Activated naive CD8-positive, alpha-beta T cell treated with anti-CD3 and anti-CD28 coated beads for 36 hours (primary cell): ENCODE measurements around the gene MT3. TPM values are rescaled to one million over a fixed set of nuclear protein-coding genes. Genes with fewer than 3 reads are reported as not detected.
A peak's percentile ranks its signal among the peaks of the same experiment; 100 is the strongest.

Experiments used
- DNase-seq: peaks from one replicate; pipeline ENCODE4 v3.0.0; 2021
- H3K27ac Mint-ChIP-seq: one replicate; pipeline ENCODE4 v1.8.0; 2022; ENCODE audit warnings: mild to moderate bottlenecking, moderate library complexity, mixed read lengths
- H3K27me3 Mint-ChIP-seq: one replicate; pipeline ENCODE4 v1.8.0; 2022; ENCODE audit warnings: mild to moderate bottlenecking, mixed read lengths
- H3K36me3 Mint-ChIP-seq: one replicate; pipeline ENCODE4 v1.8.0; 2021; ENCODE audit warnings: mild to moderate bottlenecking, mixed read lengths
- H3K4me1 Mint-ChIP-seq: one replicate; pipeline ENCODE4 v1.8.0; 2021; ENCODE audit warnings: mixed read lengths
- H3K4me3 Mint-ChIP-seq: one replicate; pipeline ENCODE4 v1.8.0; 2022; ENCODE audit warnings: mild to moderate bottlenecking, moderate library complexity, mixed read lengths
- H3K9me3 Mint-ChIP-seq: one replicate; pipeline ENCODE4 v1.8.0; 2022; ENCODE audit warnings: mixed read lengths
- total RNA-seq, 2 experiments: library from RNA; stranded (reverse); gene quantifications; one replicate each; pipeline ENCODE4 v1.2.3, GENCODE V29; 2021

MT3 gene
- total RNA-seq, 2 experiments from 2014 or later: 24.3 to 25.6 TPM

DNA sequence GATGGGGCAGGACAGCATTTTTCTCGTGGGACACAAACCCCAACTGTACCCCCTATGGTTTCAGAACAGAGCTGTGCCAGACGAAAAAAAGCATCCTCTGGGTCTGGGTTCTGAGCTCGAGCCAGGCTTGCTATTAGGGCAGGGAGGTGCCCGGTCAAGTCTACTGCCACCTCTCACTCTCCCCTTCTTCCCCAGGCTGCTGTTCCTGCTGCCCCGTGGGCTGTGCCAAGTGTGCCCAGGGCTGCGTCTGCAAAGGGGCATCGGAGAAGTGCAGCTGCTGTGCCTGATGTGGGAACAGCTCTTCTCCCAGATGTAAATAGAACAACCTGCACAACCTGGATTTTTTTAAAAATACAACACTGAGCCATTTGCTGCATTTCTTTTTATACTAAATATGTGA lies 37.4 kb downstream of the MT3 start:
- H3K4me3 Mint-ChIP-seq: peak overlapping the region; percentile 84
- H3K36me3 Mint-ChIP-seq: peaks cover 1% of the 10 kb centered on the region
- peaks cover 18% of the 10 kb centered on the region for H3K4me1 Mint-ChIP-seq
- H3K9me3 Mint-ChIP-seq: no peaks in the 10 kb centered on the region
- no peak overlapping the region for H3K27ac Mint-ChIP-seq
- H3K27me3 Mint-ChIP-seq: peaks cover 54% of the 10 kb centered on the region
- no peak for DNase-seq

DNA sequence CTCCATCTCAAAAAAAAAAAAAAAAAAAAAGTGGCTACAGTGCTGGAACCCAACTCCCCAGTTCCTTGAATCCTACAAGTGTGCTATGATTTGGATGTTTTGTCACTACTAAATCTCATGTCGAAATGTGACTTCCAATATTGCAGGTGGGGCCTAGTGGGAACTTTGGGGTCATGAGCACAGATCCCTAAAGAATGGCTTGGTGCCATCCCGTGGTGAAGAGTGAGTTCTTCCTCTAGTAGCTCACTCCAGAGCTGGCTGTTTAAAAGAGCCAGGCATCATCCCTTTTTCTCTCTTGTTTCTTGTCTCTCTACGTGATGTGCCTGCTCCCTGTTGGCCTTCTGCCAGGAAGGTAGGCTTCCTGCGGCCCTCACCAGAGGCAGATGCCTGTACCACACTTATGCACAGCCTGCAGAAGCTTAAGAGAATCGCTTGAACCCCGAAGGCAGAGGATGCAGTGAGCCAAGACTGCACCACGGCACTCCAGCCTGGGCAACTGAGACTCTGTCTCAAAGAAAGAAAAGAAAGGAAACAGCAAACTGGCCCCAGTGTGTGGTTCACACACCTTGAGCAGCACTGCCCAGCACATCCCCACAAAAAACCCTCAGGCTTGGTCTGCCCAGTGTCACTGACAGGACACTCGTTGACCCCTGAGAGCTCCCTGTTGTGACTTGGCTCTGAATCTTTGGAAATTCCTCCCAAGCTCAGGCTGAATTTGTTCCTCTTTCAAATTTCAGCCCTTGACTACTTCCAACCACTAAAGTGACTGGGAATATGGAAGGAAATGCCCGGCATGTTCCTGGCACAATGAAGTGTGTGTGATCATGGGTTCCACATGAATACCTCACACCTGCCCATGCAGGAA lies 39.4 kb downstream of the MT3 start:
- peaks cover 24% of the 10 kb centered on the region for H3K4me1 Mint-ChIP-seq
- peaks cover 1% of the 10 kb centered on the region for H3K36me3 Mint-ChIP-seq
- no peak overlapping the region for H3K27ac Mint-ChIP-seq
- no peak overlapping the region for H3K4me3 Mint-ChIP-seq
- DNase-seq: no peak
- no peaks in the 10 kb centered on the region for H3K9me3 Mint-ChIP-seq
- H3K27me3 Mint-ChIP-seq: peaks cover 71% of the 10 kb centered on the region

DNA sequence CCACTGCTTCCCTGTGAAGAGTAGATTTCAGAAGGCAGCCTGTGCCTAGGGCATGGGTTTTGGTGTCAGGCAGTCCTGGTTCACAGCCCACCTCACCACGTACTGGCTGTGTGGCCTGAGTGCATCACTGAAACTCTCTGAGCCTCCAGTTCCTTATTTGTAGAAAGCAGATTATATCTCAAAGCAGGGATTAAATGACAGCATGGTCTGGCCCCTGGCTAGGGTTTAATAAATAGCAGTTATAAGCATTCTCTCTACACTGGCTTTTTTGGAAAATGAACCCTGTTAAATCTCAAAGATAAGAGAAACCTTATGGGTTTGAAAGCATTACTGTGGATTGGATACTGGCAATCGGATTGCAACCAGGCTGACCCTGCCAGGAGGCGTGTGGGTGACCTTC lies 40.2 kb downstream of the MT3 start:
- Mint-ChIP-seq H3K4me3 (no peak overlapping the region), H3K27me3 (peaks cover 76% of the 10 kb centered on the region)

DNA sequence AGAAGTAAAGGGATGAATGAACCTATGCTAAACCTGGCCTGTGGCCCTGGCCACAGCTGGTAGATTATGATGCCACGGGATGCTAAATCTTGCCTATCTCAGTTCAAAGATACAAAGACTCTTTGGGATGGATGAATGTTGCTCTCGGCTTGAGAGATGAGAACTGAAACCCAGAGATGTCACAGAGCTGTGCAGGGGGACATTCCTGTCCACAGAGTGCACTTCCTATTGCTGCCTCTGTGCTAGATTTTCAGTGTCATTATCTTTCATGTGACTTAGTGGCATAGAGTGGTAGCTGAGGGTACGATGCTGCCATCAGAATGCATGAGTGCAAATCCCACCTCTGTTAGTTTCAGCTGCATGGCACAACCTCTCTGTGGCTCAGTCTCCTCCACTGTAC lies 40.8 kb downstream of the MT3 start:
- H3K9me3 Mint-ChIP-seq: no peaks in the 10 kb centered on the region
- peaks cover 1% of the 10 kb centered on the region for H3K36me3 Mint-ChIP-seq
- H3K27ac Mint-ChIP-seq: no peak overlapping the region
- peaks cover 31% of the 10 kb centered on the region for H3K4me1 Mint-ChIP-seq
- no peak for DNase-seq
- peaks cover 77% of the 10 kb centered on the region for H3K27me3 Mint-ChIP-seq
- H3K4me3 Mint-ChIP-seq: no peak overlapping the region

More for the DNA sequence above, 40.2 kb downstream of the MT3 start:
- Mint-ChIP-seq H3K36me3 (peaks cover 1% of the 10 kb centered on the region), H3K4me1 (peaks cover 27% of the 10 kb centered on the region), H3K27ac (no peak overlapping the region), H3K9me3 (no peaks in the 10 kb centered on the region)
- DNase-seq: no peak

DNA sequence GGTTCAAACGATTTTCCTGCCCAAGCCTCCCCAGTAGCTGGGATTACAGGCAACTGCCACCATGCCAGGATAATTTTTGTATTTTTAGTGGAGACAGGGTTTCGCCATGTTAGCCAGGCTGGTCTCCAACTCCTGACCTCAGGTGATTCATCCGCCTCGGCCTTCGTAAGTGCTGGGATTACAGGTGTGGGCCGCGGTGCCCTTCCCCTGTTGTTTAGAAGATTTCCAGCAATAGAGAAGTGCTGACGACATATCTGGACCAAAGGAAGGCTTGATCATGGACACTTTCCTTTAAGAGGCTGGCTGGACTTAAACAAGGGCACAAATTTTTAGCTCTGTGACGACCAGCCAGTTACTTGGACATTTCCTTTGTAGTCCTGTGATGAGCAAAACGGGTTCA lies 41.9 kb downstream of the MT3 start:
- H3K27ac Mint-ChIP-seq: no peak overlapping the region
- H3K4me3 Mint-ChIP-seq: no peak overlapping the region
- peaks cover 1% of the 10 kb centered on the region for H3K36me3 Mint-ChIP-seq
- DNase-seq: no peak
- peaks cover 77% of the 10 kb centered on the region for H3K27me3 Mint-ChIP-seq
- H3K9me3 Mint-ChIP-seq: no peaks in the 10 kb centered on the region
- H3K4me1 Mint-ChIP-seq: peaks cover 28% of the 10 kb centered on the region

DNA sequence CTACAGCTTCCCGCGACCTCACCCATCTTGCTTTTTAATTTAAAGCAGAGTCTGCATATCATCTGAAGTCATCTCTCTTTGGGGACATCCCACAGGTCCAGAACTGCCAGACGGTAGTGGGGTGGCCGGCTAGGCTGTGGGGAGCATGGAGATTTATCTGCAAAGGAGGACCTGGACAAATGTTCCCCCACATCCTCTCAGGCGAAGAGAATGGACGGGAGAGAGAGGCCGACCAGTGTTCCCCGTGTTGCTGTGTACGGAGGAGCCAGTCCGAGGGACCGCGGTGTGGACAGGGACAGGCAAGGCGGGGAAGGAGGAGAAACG lies 42.5 kb downstream of the MT3 start:
- Mint-ChIP-seq H3K4me1 (peaks cover 26% of the 10 kb centered on the region), H3K36me3 (peaks cover 1% of the 10 kb centered on the region), H3K4me3 (peak overlapping the region; percentile 61), H3K27me3 (peaks cover 77% of the 10 kb centered on the region), H3K27ac (no peak overlapping the region), H3K9me3 (no peaks in the 10 kb centered on the region)
- DNase-seq: no peak

DNA sequence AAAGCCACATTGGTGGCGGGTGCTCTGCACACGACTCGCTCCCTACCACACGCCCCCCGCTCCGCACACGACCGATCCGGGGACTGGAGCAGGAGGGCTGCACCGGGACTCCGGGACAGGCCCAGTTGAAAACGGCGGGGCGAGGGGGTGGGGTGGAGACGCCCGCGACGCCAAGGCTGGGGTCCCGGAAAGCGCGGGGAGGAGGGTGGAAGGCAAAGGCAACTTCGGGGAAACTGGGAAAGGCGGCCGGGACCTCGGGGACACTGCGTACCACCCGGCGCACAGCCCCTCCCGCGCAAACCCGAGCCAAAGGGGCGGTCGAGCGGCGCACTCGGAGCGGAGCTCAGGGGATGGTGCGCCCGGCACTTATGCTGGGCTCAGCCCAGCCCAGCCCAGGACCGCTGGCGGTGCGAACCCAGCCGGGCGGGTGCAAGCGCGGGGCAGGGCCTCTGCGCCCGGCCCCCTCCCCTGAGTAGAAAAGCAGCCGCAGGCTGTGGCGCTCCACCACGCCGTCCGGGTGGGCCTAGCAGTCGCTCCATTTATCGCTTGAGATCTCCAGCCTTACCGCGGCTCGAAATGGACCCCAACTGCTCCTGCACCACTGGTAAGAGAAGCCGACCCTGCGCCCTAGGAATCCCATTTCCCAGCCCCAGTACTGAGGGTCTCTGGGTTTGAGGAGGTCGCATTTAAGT lies 43.0 kb downstream of the MT3 start, which contains the start of gene MT1M:
TSS of gene MT1M (plus strand) at position 504 of the 692 bp plus-strand sequence. CDS start at position 577, 73 bp downstream.
- peaks cover 77% of the 10 kb centered on the region for H3K27me3 Mint-ChIP-seq
- peaks cover 28% of the 10 kb centered on the region for H3K4me1 Mint-ChIP-seq
- no peak within 1 kb of the TSS for H3K27ac Mint-ChIP-seq
- H3K4me3 Mint-ChIP-seq: peak within 1 kb of the TSS; percentile 61
- H3K9me3 Mint-ChIP-seq: no peaks in the 10 kb centered on the region
- DNase-seq: no peak
- no peaks in the 10 kb centered on the region for H3K36me3 Mint-ChIP-seq

DNA sequence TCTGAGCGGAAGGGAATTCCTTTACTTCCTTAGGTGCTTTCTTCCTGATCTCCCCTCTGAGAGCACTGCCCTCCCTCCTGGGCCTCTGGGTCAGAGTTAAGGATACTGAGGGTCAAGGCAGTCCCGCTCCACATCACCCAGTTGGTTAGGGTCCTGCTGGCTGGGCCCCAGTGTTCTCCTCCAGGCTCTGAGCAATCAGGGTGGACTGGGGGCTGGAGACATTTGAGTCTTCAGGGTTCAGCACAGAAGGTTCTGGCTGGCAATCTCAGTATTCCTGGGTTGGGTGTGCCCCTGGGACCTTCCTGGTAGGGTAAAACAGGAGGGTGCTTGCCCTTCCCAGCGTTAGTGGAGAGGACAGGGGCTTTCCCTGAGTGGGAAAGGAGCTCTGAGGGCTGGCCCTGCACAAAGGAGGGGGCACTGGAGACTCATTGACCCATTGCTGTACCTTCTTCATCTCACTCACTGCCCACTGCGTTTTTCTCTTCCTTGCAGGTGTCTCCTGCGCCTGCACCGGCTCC lies 43.6 kb downstream of the MT3 start:
- peaks cover 32% of the 10 kb centered on the region for H3K4me1 Mint-ChIP-seq
- peaks cover 81% of the 10 kb centered on the region for H3K27me3 Mint-ChIP-seq
- H3K27ac Mint-ChIP-seq: no peak overlapping the region
- H3K9me3 Mint-ChIP-seq: no peaks in the 10 kb centered on the region
- peak overlapping the region; percentile 61 for H3K4me3 Mint-ChIP-seq
- H3K36me3 Mint-ChIP-seq: no peaks in the 10 kb centered on the region
- no peak for DNase-seq

DNA sequence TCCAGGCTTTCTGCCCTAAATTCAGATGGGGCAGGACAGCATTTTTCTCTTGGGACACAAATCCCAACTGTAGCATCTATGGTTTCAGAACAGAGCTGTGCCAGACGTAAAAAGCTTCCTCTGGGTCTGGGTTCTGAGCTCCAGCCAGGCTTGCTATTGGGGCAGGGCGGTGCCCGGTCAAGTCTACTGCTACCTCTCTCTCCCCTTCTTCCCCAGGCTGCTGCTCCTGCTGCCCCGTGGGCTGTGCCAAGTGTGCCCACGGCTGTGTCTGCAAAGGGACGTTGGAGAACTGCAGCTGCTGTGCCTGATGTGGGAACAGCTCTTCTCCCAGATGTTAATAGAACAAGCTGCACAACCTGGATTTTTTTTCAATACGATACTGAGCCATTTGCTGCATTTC lies 44.2 kb downstream of the MT3 start:
- peaks cover 34% of the 10 kb centered on the region for H3K4me1 Mint-ChIP-seq

DNA sequence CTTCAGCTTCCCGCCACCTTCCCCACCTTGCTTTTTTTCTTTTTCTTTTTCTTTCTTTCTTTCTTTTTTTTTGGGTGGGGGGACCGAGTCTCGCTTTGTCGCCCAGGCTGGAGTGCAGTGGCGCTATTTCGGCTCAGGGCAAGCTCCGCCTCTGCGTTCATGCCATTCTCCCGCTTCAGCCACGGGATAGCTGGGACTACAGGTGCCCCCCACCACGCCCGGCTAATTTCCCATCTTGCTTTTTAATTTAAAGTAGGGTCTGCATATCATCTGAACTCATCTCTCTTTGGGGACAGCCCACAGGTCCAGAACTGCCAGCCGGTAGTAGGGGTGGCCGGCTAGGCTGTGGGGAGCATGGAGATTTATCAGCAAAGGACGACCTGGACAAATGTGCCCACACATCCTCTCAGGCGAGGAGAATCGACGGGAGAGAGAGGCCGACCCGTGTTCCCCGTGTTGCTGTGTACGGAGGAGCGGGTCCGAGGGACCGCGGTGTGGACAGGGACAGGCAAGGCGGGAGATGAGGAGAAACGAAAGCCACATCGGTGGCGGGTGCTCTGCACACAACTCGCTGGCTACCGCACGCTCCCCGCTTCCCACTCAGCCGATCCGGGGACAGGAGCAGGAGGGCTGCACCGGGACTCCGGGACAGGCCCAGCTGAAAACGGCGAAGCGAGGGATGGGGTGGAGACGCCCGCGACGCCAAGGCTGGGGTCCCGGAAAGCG lies 45.5 kb downstream of the MT3 start:
- Mint-ChIP-seq H3K27me3 (peaks cover 93% of the 10 kb centered on the region), H3K27ac (no peak overlapping the region), H3K4me1 (peaks cover 34% of the 10 kb centered on the region), H3K9me3 (no peaks in the 10 kb centered on the region), H3K36me3 (no peaks in the 10 kb centered on the region), H3K4me3 (peak overlapping the region; percentile 74)
- no peak for DNase-seq

More for the DNA sequence above, 44.2 kb downstream of the MT3 start:
- no peak for DNase-seq
- H3K4me3 Mint-ChIP-seq: no peak overlapping the region
- H3K27ac Mint-ChIP-seq: no peak overlapping the region
- H3K27me3 Mint-ChIP-seq: peaks cover 83% of the 10 kb centered on the region
- no peaks in the 10 kb centered on the region for H3K36me3 Mint-ChIP-seq
- H3K9me3 Mint-ChIP-seq: no peaks in the 10 kb centered on the region

DNA sequence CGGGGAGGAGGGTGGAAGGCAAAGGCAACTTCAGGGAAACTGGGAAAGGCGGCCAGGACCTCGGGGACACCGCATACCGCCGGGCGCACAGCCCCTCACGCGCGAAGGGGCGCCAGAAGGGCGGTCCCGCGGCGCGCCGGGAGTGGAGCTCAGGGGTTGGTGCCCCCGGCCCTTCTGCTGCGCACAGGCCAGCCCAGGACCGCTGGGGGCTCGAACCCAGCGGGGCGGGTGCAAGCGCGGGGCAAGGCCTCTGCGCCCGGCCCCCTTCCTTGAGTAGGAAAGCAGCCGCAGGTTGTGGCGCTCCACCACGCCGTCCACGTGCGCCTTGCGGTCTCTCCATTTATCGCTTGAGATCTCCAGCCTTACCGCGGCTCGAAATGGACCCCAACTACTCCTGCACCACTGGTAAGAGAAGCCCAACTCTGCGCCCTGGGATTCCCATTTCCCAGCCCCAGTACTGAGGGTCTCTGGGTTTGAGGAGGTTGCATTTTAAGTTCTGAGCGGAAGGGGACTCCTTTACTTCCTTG lies 46.2 kb downstream of the MT3 start:
- H3K36me3 Mint-ChIP-seq: no peaks in the 10 kb centered on the region
- peak overlapping the region; percentile 74 for H3K4me3 Mint-ChIP-seq
- no peak for DNase-seq
- H3K4me1 Mint-ChIP-seq: peaks cover 31% of the 10 kb centered on the region
- H3K27ac Mint-ChIP-seq: no peak overlapping the region
- no peaks in the 10 kb centered on the region for H3K9me3 Mint-ChIP-seq
- peaks cover 96% of the 10 kb centered on the region for H3K27me3 Mint-ChIP-seq

DNA sequence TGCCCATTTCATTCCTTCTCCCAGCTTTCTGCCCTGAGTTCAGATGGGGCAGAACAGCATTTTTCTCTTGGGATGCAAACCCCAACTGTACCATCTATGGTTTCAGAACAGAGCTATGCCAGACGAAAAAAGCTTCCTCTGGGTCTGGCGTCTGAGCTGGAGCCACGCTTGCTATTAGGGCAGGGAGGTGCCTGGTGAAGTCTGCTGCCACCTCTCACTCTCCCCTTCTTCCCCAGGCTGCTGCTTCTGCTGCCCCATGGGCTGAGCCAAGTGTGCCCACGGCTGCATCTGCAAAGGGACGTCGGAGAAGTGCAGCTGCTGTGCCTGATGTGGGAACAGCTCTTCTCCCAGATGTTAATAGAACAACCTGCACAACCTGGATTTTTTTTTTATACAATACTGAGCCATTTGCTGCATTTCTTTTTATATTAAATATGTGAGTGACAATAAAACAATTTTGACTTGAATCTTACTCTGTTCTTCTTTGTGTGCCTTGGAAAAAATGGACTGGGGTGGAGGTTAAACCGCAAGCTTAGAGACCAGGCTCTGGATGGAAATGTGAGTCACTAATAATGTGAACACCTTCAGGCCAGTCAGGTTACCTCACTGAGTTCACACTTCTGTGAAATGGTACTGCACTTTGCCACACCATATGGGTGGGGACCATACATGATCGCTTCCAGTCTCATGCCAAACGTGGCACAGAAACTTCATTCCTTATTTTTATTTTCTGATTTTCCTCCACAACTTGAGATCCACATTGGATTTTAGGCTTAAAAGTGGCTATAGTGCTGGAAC lies 47.5 kb downstream of the MT3 start:
- peaks cover 30% of the 10 kb centered on the region for H3K4me1 Mint-ChIP-seq
- no peak overlapping the region for H3K27ac Mint-ChIP-seq
- H3K36me3 Mint-ChIP-seq: no peaks in the 10 kb centered on the region
- peaks cover 83% of the 10 kb centered on the region for H3K27me3 Mint-ChIP-seq
- H3K4me3 Mint-ChIP-seq: no peak overlapping the region
- DNase-seq: no peak
- no peaks in the 10 kb centered on the region for H3K9me3 Mint-ChIP-seq

DNA sequence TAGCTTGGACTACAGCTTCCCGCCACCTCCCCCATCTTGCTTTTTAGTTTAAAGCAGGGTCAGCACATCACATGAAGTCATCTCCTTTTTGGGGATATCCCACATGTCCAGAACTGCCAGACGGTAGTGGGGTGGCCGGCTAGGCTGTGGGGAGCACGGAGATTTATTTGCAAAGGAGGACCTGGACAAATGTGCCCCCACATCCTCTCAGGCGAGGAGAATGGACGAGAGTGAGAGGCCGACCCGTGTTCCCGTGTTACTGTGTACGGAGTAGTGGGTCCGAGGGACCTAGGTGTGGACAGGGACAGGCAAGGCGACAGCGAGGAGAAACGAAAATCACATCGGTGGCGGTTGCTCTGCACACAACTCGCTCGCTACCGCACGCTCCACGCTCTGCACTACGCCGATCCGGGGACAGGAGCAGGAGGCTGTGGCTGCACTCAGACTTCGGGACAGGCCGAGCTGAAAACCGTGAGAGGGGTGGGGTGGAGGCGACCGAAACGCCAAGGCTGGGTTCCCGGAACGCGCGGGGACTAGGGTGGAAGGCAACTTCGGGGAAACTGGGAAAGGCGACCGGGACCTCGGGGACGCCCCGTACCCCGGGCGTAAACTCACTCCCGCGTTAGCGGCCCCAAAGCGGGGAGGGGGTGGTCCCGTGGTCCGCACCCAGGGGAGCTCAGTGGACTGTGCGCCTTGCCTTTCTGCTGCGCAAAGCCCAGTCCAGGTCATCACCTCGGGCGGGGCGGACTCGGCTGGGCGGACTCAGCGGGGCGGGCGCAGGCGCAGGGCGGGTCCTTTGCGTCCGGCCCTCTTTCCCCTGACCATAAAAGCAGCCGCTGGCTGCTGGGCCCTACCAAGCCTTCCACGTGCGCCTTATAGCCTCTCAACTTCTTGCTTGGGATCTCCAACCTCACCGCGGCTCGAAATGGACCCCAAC lies 48.8 kb downstream of the MT3 start, which contains the start of gene MT1A:
TSS of gene MT1A (plus strand) at position 853 of the 937 bp plus-strand sequence. CDS start at position 926, 73 bp downstream.
- no peaks in the 10 kb centered on the region for H3K9me3 Mint-ChIP-seq
- H3K4me3 Mint-ChIP-seq: peak within 1 kb of the TSS; percentile 53
- H3K27ac Mint-ChIP-seq: no peak within 1 kb of the TSS
- peaks cover 31% of the 10 kb centered on the region for H3K4me1 Mint-ChIP-seq
- H3K27me3 Mint-ChIP-seq: peaks cover 76% of the 10 kb centered on the region
- no peak for DNase-seq
- H3K36me3 Mint-ChIP-seq: no peaks in the 10 kb centered on the region
